ENCODE results near the gene SEL1L3.

Gene SEL1L3

DNA sequence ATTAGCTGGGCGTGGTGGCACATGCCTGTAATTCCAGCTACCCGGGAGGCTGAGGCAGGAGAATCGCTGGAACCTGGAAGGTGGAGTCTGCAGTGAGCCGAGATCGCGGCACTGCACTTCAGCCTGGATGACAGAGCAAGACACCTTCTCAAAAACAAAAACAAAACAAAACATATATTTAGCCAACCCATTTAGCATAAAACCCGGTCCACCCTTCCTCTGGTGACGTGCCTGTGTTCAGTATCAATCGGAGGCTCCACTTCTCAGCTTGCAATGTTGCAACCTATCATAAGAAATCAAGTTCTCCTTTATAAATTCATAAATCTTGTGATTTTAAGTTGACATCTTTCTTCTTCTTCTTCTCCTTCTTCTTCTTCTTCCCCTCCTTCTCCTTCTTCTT lies 133.2 kb downstream of the SEL1L3 start:
- H3K27me3 ChIP-seq (ENCODE audit: control insufficient read depth in 5 of 5, insufficient read depth in 4 of 5, low read length in 5 of 5), result no peaks in the 10 kb centered on the region
- peaks cover 0 to 2% (median 0%) of the 10 kb centered on the region in 5 donors for H3K9me3 ChIP-seq (ENCODE audit: control insufficient read depth in 5 of 5, low read length in 5 of 5)
- no peak overlapping the region for H3K27ac ChIP-seq (ENCODE audit: low read depth, low read length)
- H3K9ac ChIP-seq (ENCODE audit: low read length in 5 of 5), result no peak overlapping the region
- no peaks in the 10 kb centered on the region for H3K36me3 ChIP-seq (ENCODE audit: control insufficient read depth in 5 of 5, insufficient read depth in 5 of 5, low read length in 5 of 5)
- H3K4me1 ChIP-seq (ENCODE audit: control insufficient read depth in 5 of 5, insufficient read depth in 5 of 5, low read length in 5 of 5), result no peaks in the 10 kb centered on the region
- no peak overlapping the region for H3K4me3 ChIP-seq (ENCODE audit: low read depth in 1 of 5, low read length in 5 of 5)

DNA sequence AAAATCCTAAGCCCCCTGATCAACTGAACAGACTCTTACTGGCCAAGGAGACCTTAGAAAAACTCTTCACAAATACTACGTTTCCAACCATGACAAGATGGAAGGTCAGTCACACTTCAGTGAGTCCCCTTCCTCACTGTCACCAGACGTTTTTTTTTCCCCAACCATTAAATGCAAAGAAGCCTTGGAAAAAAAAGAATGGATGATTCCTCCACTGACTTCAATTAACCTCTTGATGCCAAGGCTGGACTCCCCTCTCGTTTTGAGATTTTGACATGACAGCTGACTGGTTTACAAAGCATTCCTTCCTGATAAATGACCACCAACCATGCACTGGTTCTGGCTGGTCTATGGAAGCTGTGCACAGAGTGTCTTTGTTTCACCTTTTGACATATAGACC lies 133.9 kb downstream of the SEL1L3 start:
- peaks cover 0 to 2% (median 0%) of the 10 kb centered on the region in 5 donors for H3K9me3 ChIP-seq (ENCODE audit: control insufficient read depth in 5 of 5, low read length in 5 of 5)
- H3K9ac ChIP-seq (ENCODE audit: low read length in 5 of 5), result no peak overlapping the region
- H3K4me3 ChIP-seq (ENCODE audit: low read depth in 1 of 5, low read length in 5 of 5), result no peak overlapping the region
- H3K4me1 ChIP-seq (ENCODE audit: control insufficient read depth in 5 of 5, insufficient read depth in 5 of 5, low read length in 5 of 5), result no peaks in the 10 kb centered on the region
- H3K27ac ChIP-seq (ENCODE audit: low read depth, low read length), result no peak overlapping the region
- H3K36me3 ChIP-seq (ENCODE audit: control insufficient read depth in 5 of 5, insufficient read depth in 5 of 5, low read length in 5 of 5), result no peaks in the 10 kb centered on the region
- H3K27me3 ChIP-seq (ENCODE audit: control insufficient read depth in 5 of 5, insufficient read depth in 4 of 5, low read length in 5 of 5), result no peaks in the 10 kb centered on the region

DNA sequence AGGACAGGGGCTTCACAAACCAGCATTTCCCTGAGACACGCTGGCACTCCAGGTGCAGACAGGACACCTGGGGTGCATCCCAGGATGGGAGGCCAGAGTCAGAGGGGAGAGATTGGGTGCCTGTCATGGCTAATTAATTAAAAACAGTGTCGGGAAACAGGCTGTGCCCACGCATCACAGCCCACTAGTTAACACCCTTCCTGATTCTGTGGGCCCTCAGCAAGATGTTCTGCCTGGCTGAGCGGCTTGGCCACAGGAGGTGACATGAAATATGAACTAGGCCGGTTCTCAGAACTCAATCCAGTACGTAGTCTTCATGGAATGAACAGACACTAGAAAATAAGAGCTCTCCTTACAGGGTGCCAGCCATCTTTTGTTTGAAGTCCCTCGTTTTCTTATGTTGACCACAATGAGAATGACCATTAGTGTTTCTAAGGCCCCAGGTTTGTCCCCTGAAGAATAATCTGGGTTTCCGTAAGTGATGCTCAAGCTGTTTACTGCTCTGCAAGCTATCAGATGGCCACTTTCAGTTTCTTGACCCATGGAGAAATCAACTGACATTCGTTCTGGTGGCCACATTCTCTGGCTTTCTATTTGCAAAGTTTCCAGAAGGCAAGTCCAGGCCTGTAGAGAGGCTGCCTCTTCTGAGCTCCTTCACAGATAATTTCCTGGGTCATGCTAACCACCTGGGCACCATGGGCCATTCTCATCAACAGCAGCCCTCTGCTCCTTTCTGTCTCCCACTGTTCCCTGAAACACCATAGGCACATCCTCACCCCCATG lies 134.9 kb downstream of the SEL1L3 start:
- Histone ChIP-seq H3K9me3 (ENCODE audit: control insufficient read depth in 5 of 5, low read length in 5 of 5) (peaks cover 0 to 2% (median 0%) of the 10 kb centered on the region in 5 donors), H3K4me3 (ENCODE audit: low read depth in 1 of 5, low read length in 5 of 5) (no peak overlapping the region), H3K36me3 (ENCODE audit: control insufficient read depth in 5 of 5, insufficient read depth in 5 of 5, low read length in 5 of 5) (no peaks in the 10 kb centered on the region), H3K27ac (ENCODE audit: low read depth, low read length) (no peak overlapping the region), H3K27me3 (ENCODE audit: control insufficient read depth in 5 of 5, insufficient read depth in 4 of 5, low read length in 5 of 5) (no peaks in the 10 kb centered on the region), H3K4me1 (ENCODE audit: control insufficient read depth in 5 of 5, insufficient read depth in 5 of 5, low read length in 5 of 5) (no peaks in the 10 kb centered on the region), H3K9ac (ENCODE audit: low read length in 5 of 5) (no peak overlapping the region)

DNA sequence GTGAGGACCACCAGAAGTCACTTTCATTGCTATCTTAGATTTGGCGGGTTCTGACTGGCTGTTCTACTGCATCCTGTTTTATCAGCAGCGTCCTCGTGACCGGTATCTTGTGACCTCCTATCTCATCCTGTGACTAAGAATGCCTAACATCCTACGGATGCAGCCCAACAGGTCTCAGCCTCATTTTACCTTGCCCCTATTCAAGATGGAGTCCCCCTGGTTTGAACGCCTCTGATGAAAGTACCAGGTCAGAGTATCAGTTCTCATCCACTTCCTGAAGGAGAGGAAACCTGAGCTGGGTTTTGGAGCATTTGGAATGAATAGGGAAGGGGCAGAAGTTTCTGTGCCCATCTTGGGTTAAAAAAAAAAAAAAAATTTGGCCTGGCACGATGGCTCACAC lies 136.9 kb downstream of the SEL1L3 start:
- Histone ChIP-seq H3K27me3 (ENCODE audit: control insufficient read depth in 5 of 5, insufficient read depth in 4 of 5, low read length in 5 of 5) (no peaks in the 10 kb centered on the region), H3K9me3 (ENCODE audit: control insufficient read depth in 5 of 5, low read length in 5 of 5) (peaks cover 0 to 2% (median 0%) of the 10 kb centered on the region in 5 donors), H3K4me1 (ENCODE audit: control insufficient read depth in 5 of 5, insufficient read depth in 5 of 5, low read length in 5 of 5) (no peaks in the 10 kb centered on the region), H3K27ac (ENCODE audit: low read depth, low read length) (no peak overlapping the region), H3K4me3 (ENCODE audit: low read depth in 1 of 5, low read length in 5 of 5) (no peak overlapping the region), H3K9ac (ENCODE audit: low read length in 5 of 5) (no peak overlapping the region), H3K36me3 (ENCODE audit: control insufficient read depth in 5 of 5, insufficient read depth in 5 of 5, low read length in 5 of 5) (no peaks in the 10 kb centered on the region)

DNA sequence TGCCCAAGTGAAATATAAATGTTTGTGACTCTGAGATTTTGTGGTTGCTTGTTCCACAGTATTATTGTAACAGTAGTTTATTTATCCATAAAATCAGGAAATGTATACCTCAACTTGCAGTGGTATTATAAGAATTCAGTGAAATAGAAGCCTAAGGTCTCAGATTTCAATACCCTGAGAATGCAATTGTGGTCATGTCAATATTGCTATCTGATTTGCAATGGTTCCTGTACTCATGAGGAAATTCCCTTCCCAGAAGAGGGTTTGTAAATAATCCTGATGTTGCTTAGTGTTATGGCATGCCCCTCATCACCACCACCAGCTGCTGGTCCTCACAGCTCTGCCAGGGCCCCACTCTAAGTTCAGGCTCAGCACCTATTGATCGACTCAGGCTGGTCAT lies 139.4 kb downstream of the SEL1L3 start:
- Histone ChIP-seq H3K9ac (ENCODE audit: low read length in 5 of 5) (no peak overlapping the region), H3K36me3 (ENCODE audit: control insufficient read depth in 5 of 5, insufficient read depth in 5 of 5, low read length in 5 of 5) (no peaks in the 10 kb centered on the region), H3K27ac (ENCODE audit: low read depth, low read length) (no peak overlapping the region), H3K27me3 (ENCODE audit: control insufficient read depth in 5 of 5, insufficient read depth in 4 of 5, low read length in 5 of 5) (no peaks in the 10 kb centered on the region), H3K4me3 (ENCODE audit: low read depth in 1 of 5, low read length in 5 of 5) (no peak overlapping the region), H3K4me1 (ENCODE audit: control insufficient read depth in 5 of 5, insufficient read depth in 5 of 5, low read length in 5 of 5) (no peaks in the 10 kb centered on the region), H3K9me3 (ENCODE audit: control insufficient read depth in 5 of 5, low read length in 5 of 5) (peaks cover 0 to 2% (median 0%) of the 10 kb centered on the region in 5 donors)

DNA sequence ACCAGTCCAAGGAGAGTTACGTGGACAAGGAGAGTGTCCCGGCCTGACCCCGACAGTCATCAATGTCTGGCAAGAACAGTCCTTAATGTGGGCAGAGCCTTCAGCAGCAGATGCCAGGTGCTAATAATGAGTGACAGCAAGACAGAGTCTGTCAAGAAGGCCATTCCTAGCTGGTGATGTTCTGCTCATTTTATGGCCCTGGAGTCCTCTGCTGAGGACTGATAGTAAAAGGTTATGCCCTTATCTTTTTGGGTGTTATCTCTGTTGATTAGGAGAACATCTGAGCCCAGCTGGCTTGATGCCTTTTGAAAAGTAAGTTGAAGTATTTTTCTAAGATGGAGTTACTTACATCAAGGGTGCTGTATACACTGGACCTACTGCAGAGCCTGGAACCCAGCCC lies 139.8 kb downstream of the SEL1L3 start:
- no peak overlapping the region for H3K9ac ChIP-seq (ENCODE audit: low read length in 5 of 5)
- no peaks in the 10 kb centered on the region for H3K36me3 ChIP-seq (ENCODE audit: control insufficient read depth in 5 of 5, insufficient read depth in 5 of 5, low read length in 5 of 5)
- H3K27ac ChIP-seq (ENCODE audit: low read depth, low read length), result no peak overlapping the region
- H3K4me1 ChIP-seq (ENCODE audit: control insufficient read depth in 5 of 5, insufficient read depth in 5 of 5, low read length in 5 of 5), result no peaks in the 10 kb centered on the region
- H3K27me3 ChIP-seq (ENCODE audit: control insufficient read depth in 5 of 5, insufficient read depth in 4 of 5, low read length in 5 of 5), result no peaks in the 10 kb centered on the region
- H3K4me3 ChIP-seq (ENCODE audit: low read depth in 1 of 5, low read length in 5 of 5), result no peak overlapping the region
- peaks cover 0 to 2% (median 0%) of the 10 kb centered on the region in 5 donors for H3K9me3 ChIP-seq (ENCODE audit: control insufficient read depth in 5 of 5, low read length in 5 of 5)

DNA sequence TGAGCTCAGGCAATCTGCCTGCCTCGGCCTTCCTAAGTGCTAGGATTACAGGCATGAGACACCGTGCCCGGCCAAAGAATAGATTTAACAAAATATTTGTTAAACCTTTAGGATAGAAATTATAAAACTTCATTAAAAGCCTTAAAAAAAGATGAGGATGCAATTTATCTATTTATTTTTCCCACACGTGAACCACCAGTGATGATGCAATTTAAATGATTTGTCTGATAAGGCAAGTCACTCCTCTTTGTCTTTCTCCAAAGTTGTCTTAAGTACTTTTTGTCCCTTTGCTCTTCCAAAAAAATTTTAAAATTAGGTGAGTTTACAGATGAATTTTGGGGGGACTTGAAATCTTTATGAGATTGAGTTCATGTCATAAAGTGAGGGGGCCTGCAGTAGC lies 149.0 kb downstream of the SEL1L3 start:
- no peaks in the 10 kb centered on the region for H3K4me1 ChIP-seq (ENCODE audit: control insufficient read depth in 5 of 5, insufficient read depth in 5 of 5, low read length in 5 of 5)
- H3K27me3 ChIP-seq (ENCODE audit: control insufficient read depth in 5 of 5, insufficient read depth in 4 of 5, low read length in 5 of 5), result no peaks in the 10 kb centered on the region
- no peak overlapping the region for H3K4me3 ChIP-seq (ENCODE audit: low read depth in 1 of 5, low read length in 5 of 5)
- no peak overlapping the region for H3K27ac ChIP-seq (ENCODE audit: low read depth, low read length)
- H3K36me3 ChIP-seq (ENCODE audit: control insufficient read depth in 5 of 5, insufficient read depth in 5 of 5, low read length in 5 of 5), result no peaks in the 10 kb centered on the region
- no peak overlapping the region for H3K9ac ChIP-seq (ENCODE audit: low read length in 5 of 5)
- no peaks in the 10 kb centered on the region for H3K9me3 ChIP-seq (ENCODE audit: control insufficient read depth in 5 of 5, low read length in 5 of 5)

DNA sequence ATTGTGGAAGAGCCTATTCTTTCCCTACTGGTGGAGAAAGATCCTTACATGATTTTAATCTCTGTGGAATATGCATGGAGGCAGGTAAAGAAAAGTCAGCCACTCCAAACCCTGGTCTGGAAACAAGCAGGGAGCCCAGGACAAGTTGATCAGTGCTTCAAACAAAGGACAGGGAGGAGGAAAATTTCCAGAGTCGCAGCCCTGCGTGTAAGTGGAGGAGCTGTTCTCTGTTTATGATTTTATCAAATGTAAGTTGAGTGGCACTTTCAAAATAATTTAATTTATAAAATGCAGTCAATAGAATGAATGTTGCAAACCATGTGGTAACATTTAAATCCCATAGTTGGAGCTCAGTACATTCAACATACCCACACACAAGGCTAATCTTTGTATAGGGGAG lies 150.2 kb downstream of the SEL1L3 start:
- Histone ChIP-seq H3K4me3 (ENCODE audit: low read depth in 1 of 5, low read length in 5 of 5) (no peak overlapping the region), H3K27ac (ENCODE audit: low read depth, low read length) (no peak overlapping the region), H3K9ac (ENCODE audit: low read length in 5 of 5) (no peak overlapping the region), H3K4me1 (ENCODE audit: control insufficient read depth in 5 of 5, insufficient read depth in 5 of 5, low read length in 5 of 5) (no peaks in the 10 kb centered on the region), H3K9me3 (ENCODE audit: control insufficient read depth in 5 of 5, low read length in 5 of 5) (no peaks in the 10 kb centered on the region), H3K36me3 (ENCODE audit: control insufficient read depth in 5 of 5, insufficient read depth in 5 of 5, low read length in 5 of 5) (no peaks in the 10 kb centered on the region), H3K27me3 (ENCODE audit: control insufficient read depth in 5 of 5, insufficient read depth in 4 of 5, low read length in 5 of 5) (no peaks in the 10 kb centered on the region)

DNA sequence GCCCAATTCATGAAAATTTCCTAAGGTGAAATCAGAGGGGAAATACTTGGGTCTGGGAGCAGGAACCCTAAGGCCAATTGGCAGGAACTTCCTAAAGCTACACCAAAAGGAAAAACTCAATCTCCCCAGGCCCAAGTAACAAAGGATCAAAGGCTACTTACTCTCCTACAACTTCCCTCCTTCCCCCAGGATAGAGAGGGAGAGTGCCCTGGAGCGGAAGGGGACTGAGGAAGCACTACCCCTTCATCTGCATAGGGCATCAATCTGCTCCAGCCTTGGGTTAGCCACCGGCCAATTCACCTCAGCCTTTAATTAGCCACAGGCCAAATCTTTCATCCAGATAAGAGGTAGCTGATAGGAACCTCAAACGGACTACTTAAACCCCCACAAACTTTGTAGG lies 152.2 kb downstream of the SEL1L3 start:
- Histone ChIP-seq H3K36me3 (ENCODE audit: control insufficient read depth in 5 of 5, insufficient read depth in 5 of 5, low read length in 5 of 5) (no peaks in the 10 kb centered on the region), H3K9me3 (ENCODE audit: control insufficient read depth in 5 of 5, low read length in 5 of 5) (no peaks in the 10 kb centered on the region), H3K27ac (ENCODE audit: low read depth, low read length) (no peak overlapping the region), H3K9ac (ENCODE audit: low read length in 5 of 5) (no peak overlapping the region), H3K27me3 (ENCODE audit: control insufficient read depth in 5 of 5, insufficient read depth in 4 of 5, low read length in 5 of 5) (no peaks in the 10 kb centered on the region), H3K4me1 (ENCODE audit: control insufficient read depth in 5 of 5, insufficient read depth in 5 of 5, low read length in 5 of 5) (no peaks in the 10 kb centered on the region), H3K4me3 (ENCODE audit: low read depth in 1 of 5, low read length in 5 of 5) (no peak overlapping the region)

DNA sequence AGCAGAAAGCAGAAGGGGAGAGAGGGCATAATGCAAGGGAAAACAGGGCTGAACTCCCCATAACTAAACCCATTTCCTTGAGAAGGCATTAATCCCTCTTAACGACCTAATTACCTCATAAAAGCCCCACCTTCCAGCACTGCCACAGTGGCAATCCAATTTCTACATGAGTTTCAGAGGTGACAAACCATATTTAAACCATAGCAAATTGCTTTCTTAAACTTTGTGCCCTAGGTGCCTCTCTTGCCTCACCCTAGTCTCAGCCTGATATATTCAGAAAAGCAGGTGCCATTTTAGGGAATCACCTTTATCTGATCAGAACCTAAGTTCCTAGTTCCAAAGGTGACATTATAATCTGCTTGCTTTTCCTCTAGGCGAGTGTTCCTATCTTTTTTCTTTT lies 158.3 kb downstream of the SEL1L3 start:
- no peak overlapping the region for H3K4me3 ChIP-seq (ENCODE audit: low read depth in 1 of 5, low read length in 5 of 5)
- no peaks in the 10 kb centered on the region for H3K27me3 ChIP-seq (ENCODE audit: control insufficient read depth in 5 of 5, insufficient read depth in 4 of 5, low read length in 5 of 5)
- no peaks in the 10 kb centered on the region for H3K9me3 ChIP-seq (ENCODE audit: control insufficient read depth in 5 of 5, low read length in 5 of 5)
- H3K9ac ChIP-seq (ENCODE audit: low read length in 5 of 5), result no peak overlapping the region
- no peak overlapping the region for H3K27ac ChIP-seq (ENCODE audit: low read depth, low read length)
- H3K36me3 ChIP-seq (ENCODE audit: control insufficient read depth in 5 of 5, insufficient read depth in 5 of 5, low read length in 5 of 5), result no peaks in the 10 kb centered on the region
- H3K4me1 ChIP-seq (ENCODE audit: control insufficient read depth in 5 of 5, insufficient read depth in 5 of 5, low read length in 5 of 5), result no peaks in the 10 kb centered on the region
